ENCODE measurements around the gene INSIG2. TPM values are rescaled to one million over a fixed set of nuclear protein-coding genes. Genes with fewer than 3 reads are reported as not detected.

INSIG2 gene
- total and polyA plus RNA-seq, 2 of the 4 experiments (the other 2 are of a cell fraction): 9.1 to 11.7 TPM

DNA sequence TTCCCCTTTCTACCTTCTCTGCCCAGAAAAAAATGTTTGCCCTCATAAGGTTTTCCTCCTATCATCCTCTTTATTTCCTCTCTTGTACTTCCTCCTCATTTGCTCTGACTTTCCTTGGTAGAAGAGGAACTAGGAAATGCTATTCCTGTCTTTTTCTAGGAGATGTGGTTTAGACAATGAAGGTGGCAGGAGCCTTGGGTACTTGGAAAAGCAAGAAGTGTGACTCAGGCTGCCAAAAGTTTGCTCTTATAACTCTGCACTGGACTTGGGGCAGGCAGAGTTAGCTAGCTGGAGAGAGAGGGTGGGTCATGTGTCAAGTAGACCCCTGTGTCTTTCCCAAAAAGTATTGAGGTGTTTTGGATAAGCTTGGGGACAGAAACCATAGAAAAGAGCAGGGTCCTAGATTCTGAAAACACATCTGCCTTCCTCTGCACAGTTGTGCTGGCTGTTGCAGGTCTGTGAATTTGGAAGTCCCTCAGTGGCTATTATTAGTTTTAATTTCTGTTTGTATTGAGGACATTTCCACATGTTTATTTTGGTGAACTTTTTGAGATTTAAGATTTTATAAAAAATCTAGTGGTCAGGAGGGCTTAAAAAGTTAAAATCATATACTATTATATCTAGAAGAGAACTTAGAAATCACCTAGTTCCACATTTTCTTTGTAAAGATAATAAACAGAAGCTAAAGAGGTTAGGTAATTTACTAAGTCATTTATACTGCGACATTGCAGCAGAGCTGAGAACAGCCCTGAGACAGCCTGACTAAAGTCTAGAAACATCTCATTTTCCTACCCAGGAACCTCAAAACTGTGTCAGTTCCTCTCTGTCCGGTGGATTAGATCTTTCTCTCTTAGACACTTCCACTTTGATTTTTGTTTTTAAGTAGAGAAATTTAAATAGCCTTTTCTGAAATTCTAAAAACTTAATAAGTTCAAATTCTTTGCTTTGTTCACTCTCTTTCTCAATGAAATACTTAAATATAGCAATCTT is 16.0 kb downstream of the INSIG2 start:
- H2AK9ac ChIP-seq (replicated peaks; ENCODE audit: low read depth, low read length, poor library complexity): no peak overlapping the region

More for the DNA sequence above, 16.0 kb downstream of the INSIG2 start:
- H3K79me1 ChIP-seq (ENCODE audit: low read depth in 1 of 2, low read length in 2 of 2): peaks cover 0 to 4% of the 10 kb centered on the region in 2 experiments; a peak in 2 of 4 replicates
- no peak overlapping the region for H2AK5ac ChIP-seq (ENCODE audit: low read depth, low read length)
- no peak overlapping the region for H3K4me2 ChIP-seq (ENCODE audit: low read depth, low read length)
- TF ChIP-seq BHLHE40 (IDR thresholded peaks at IDR 0.05; ENCODE audit: low read depth, low read length): no peak
- no peak overlapping the region for H4K5ac ChIP-seq (ENCODE audit: low read depth, low read length)
- H3K56ac ChIP-seq (ENCODE audit: extremely low read depth, insufficient read depth, low read length): no peak overlapping the region
- H3K18ac ChIP-seq (ENCODE audit: low read depth, low read length): no peak overlapping the region
- in situ Hi-C loops (cut with MboI; ENCODE audit: low sequenced_read_pairs) (no loop called here), dilution Hi-C loops (cut with HindIII; ENCODE audit: low sequenced_read_pairs, unreplicated experiment) (no loop called here), intact Hi-C loops (cut with micrococcal nuclease) (no loop called here)
- H2BK20ac ChIP-seq (ENCODE audit: low read depth, low read length): no peak overlapping the region
- no peak overlapping the region for H2BK120ac ChIP-seq (ENCODE audit: low read depth, low read length)
- H3K27ac ChIP-seq (ENCODE audit: insufficient read depth, low read length): no peak overlapping the region
- no CpG with 5 or more reads among the region's 2 CpGs for WGBS, 2 experiments (ENCODE audit: extremely low coverage in 2 of 2, insufficient read length in 1 of 2)
- no peak overlapping the region for H3K4me3 ChIP-seq (ENCODE audit: insufficient read depth, low read depth, low read length)
- no peaks in the 10 kb centered on the region for H4K20me1 ChIP-seq (ENCODE audit: insufficient read depth, low read length)
- no peak for DNase-seq
- no peak for ATAC-seq (ENCODE audit: low read depth)
- no peaks in the 10 kb centered on the region for H3K9me3 ChIP-seq (ENCODE audit: control insufficient read depth, insufficient read depth, low read length)
- H3K4ac ChIP-seq (ENCODE audit: low read depth, low read length): no peak overlapping the region
- no peaks in the 10 kb centered on the region for H3K9me1 ChIP-seq (ENCODE audit: insufficient read depth, low read length)
- H4K8ac ChIP-seq (ENCODE audit: low read depth in 2 of 2, low read length in 2 of 2): no peak overlapping the region
- H3K27me3 ChIP-seq (ENCODE audit: control insufficient read depth, insufficient read depth, low read length): no peaks in the 10 kb centered on the region
- H4K91ac ChIP-seq (ENCODE audit: insufficient read depth, low read depth, low read length): no peak overlapping the region
- no peak overlapping the region for H2BK5ac ChIP-seq (ENCODE audit: low read depth, low read length, poor library complexity, severe bottlenecking)
- H3K23ac ChIP-seq (ENCODE audit: low read depth, low read length): no peak overlapping the region
- no TSS peak for BruUV-seq (replicated peaks)
- H3K14ac ChIP-seq (replicated peaks; ENCODE audit: low read depth, low read length): no peak overlapping the region
- ChIA-PET POLR2A (ENCODE audit: unreplicated experiment) (no interaction called here), CTCF (no interaction called here)
- H3K4me1 ChIP-seq (ENCODE audit: control insufficient read depth, insufficient read depth, low read length): 0 out of 2 replicates have a peak, but pooled peaks cover 3% of the 10 kb centered on the region
- H3K9ac ChIP-seq (ENCODE audit: low read depth, low read length): no peak overlapping the region
- H2AFZ ChIP-seq (replicated peaks; ENCODE audit: low read length, poor library complexity): no peak overlapping the region
- no peak overlapping the region for H2BK15ac ChIP-seq (ENCODE audit: low read depth, low read length)
- H3K36me3 ChIP-seq (ENCODE audit: control insufficient read depth, insufficient read depth, low read length): peaks cover 4% of the 10 kb centered on the region; the same call in 1 of the 2 replicates
